Measurements from ENCODE around the gene CSH2.

CSH2 gene

DNA sequence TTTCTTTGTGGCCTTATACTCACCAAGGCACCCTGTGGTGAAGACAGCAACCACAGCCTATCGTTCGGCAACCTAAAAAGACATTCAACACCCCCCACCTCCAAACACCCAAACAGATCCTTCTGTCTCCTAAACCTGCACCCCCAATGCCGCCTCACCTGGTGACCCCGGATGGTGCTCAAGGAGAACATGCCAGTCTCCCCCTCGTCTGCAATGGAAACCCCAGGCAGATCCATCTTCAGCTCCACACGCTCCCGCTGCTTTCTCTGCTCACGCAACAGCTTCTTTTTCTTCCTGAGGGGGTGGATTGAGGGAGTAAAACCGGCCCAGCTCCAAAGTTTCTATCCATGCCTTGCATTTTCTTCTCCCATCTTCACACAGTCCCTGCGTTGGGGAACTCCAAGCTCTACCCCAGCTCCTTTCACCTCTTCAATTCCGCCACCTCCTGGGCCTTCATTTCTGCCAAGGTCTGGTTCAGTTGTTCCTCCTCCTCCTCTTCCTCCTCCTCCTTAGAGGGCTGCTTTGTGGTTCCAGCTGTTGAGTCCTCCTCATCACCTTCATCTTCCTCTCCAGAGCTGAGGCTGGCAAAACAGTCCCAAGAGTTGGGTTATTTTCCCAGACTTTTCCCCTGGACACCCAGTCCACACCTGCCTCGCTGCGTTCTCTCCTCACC lies 49.7 kb downstream of the CSH2 start:
- no peaks in the 10 kb centered on the region for H3K9me3 ChIP-seq (ENCODE audit: insufficient read depth, low read length, severe bottlenecking)
- TF ChIP-seq EZH2 (IDR thresholded peaks at IDR 0.05; ENCODE audit: borderline replicate concordance, low read depth, low read length, severe bottlenecking), result no peak
- TF ChIP-seq CTCF (IDR thresholded peaks at IDR 0.05; ENCODE audit: borderline replicate concordance, extremely low read depth, low read length, poor library complexity, severe bottlenecking), result no peak
- no peak for DNase-seq
- H3K9ac ChIP-seq (ENCODE audit: low read depth, low read length), result no peak overlapping the region
- H3K4me2 ChIP-seq (ENCODE audit: insufficient read depth, low read length), result no peak overlapping the region
- H3K4me1 ChIP-seq (ENCODE audit: insufficient read depth, low read length), result peaks cover 29% of the 10 kb centered on the region
- ATAC-seq (ENCODE audit: insufficient read depth, low read depth), result no peak
- peaks cover 49% of the 10 kb centered on the region for H3K79me2 ChIP-seq (ENCODE audit: insufficient read depth, low read length)
- H4K20me1 ChIP-seq (ENCODE audit: insufficient read depth, low read length), result peaks cover 29% of the 10 kb centered on the region
- H3K27ac ChIP-seq (ENCODE audit: low read length), result no peak overlapping the region
- H3K27me3 ChIP-seq (ENCODE audit: insufficient read depth, low read length, poor library complexity), result no peaks in the 10 kb centered on the region
- H2AFZ ChIP-seq (ENCODE audit: low read depth, low read length), result no peak overlapping the region
- H3K36me3 ChIP-seq (ENCODE audit: insufficient read depth, low read length), result peaks cover 73% of the 10 kb centered on the region
- no peak overlapping the region for H3K4me3 ChIP-seq (ENCODE audit: low read depth in 1 of 2, low read length in 2 of 2)

DNA sequence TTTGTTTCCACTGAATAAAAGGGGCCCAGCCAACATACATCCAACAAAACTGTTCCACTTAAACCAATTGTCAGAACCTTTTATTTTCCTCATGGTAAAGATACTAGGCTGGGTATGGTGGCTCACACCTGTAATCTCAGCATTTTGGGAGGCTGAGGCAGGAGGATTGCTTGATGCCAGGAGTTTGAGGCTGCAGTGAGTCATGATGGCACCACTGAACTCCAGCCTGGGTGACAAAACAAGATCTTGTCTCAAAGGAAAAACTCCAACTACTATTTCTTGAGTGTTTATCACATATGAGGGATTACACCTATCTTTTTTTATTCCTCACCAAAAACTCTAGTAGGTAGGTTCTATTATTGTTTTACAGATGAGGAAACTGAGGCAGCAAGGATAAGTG lies 50.9 kb downstream of the CSH2 start:
- ATAC-seq (ENCODE audit: insufficient read depth, low read depth) (no peak), DNase-seq (no peak)
- Histone ChIP-seq H3K4me2 (ENCODE audit: insufficient read depth, low read length) (no peak overlapping the region), H3K27ac (ENCODE audit: low read length) (no peak overlapping the region), H3K27me3 (ENCODE audit: insufficient read depth, low read length, poor library complexity) (no peaks in the 10 kb centered on the region), H3K9ac (ENCODE audit: low read depth, low read length) (no peak overlapping the region), H2AFZ (ENCODE audit: low read depth, low read length) (no peak overlapping the region), H3K36me3 (ENCODE audit: insufficient read depth, low read length) (peaks cover 81% of the 10 kb centered on the region), H3K4me3 (ENCODE audit: low read depth in 1 of 2, low read length in 2 of 2) (no peak overlapping the region), H4K20me1 (ENCODE audit: insufficient read depth, low read length) (peaks cover 33% of the 10 kb centered on the region), H3K9me3 (ENCODE audit: insufficient read depth, low read length, severe bottlenecking) (no peaks in the 10 kb centered on the region), H3K79me2 (ENCODE audit: insufficient read depth, low read length) (peaks cover 36% of the 10 kb centered on the region), H3K4me1 (ENCODE audit: insufficient read depth, low read length) (peaks cover 20% of the 10 kb centered on the region)
- TF ChIP-seq EZH2 (IDR thresholded peaks at IDR 0.05; ENCODE audit: borderline replicate concordance, low read depth, low read length, severe bottlenecking), result no peak
- TF ChIP-seq CTCF (IDR thresholded peaks at IDR 0.05; ENCODE audit: borderline replicate concordance, extremely low read depth, low read length, poor library complexity, severe bottlenecking), result no peak

Data from DND-41 (cell line).